ENCODE results near the gene WNT7B. TPM values are rescaled to one million over a fixed set of nuclear protein-coding genes. Genes with fewer than 3 reads are reported as not detected.

The WNT7B gene
- total and polyA plus RNA-seq, 10 donors = not detected

DNA sequence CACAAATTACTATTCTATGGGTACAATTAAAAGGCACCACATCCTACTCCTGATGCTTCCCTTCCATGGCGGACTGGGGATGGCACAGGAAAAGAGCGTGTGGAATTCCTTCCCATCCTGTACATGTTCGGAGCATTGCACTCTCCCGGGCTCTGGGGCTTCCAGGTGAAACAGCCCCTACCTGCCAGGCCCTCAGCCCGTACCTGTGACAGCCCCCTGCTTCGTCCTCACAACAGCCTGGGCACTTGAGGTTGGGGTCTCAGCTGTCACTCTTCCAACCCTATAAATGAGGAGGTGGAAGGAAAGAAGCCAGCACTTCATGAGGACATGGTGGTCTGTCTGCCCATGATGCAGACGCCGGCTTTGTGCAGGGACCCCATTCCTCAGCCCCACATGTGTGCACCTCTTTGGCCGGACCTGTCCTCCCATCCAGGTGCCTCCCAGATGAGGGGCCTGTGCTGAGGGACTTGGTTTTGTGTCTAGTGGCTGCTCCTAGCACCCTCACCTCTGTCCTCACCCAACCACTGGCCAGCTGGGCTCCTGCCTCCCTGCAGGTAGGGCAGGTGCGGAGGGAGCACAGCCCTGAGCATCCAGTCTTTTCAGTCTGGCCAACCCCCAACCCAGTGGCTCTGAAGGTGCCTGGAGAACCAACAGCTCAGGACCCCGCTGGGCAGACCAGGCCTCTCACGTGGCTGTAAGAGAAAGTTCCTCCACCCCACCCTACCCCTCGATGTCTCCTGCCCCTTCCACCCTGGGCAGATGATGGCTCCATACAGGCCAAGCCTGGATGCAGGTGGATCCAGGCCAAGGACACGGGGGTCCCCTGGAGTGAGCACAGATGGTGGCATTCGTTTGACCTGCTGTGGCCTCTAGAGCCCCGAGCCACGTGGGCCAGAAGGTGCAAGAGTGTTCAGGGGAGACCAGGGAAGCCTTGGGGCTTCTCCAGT, 23.4 kb upstream of the WNT7B start:
- Histone ChIP-seq H3K9me3 (no peaks in the 10 kb centered on the region), H3K27ac (peak overlapping the region in 4 of 8 donors; percentile 52 to 83 (median 74)), H3K4me1 (peaks cover 57 to 100% (median 81%) of the 10 kb centered on the region in 6 donors), H3K4me3 (no peak overlapping the region), H3K36me3 (no peaks in the 10 kb centered on the region), H3K27me3 (replicated peaks in 1 of 7) (no peaks in the 10 kb centered on the region)
- WGBS, 5 donors = 77 to 94% (median 88%) methylated on average over 10 to 17 of the region's 17 CpGs
- TF ChIP-seq POLR2A (IDR thresholded peaks at IDR 0.05) (no peak), POLR2AphosphoS5 (IDR thresholded peaks at IDR 0.05) (no peak)
- TF ChIP-seq, protein P1, sequence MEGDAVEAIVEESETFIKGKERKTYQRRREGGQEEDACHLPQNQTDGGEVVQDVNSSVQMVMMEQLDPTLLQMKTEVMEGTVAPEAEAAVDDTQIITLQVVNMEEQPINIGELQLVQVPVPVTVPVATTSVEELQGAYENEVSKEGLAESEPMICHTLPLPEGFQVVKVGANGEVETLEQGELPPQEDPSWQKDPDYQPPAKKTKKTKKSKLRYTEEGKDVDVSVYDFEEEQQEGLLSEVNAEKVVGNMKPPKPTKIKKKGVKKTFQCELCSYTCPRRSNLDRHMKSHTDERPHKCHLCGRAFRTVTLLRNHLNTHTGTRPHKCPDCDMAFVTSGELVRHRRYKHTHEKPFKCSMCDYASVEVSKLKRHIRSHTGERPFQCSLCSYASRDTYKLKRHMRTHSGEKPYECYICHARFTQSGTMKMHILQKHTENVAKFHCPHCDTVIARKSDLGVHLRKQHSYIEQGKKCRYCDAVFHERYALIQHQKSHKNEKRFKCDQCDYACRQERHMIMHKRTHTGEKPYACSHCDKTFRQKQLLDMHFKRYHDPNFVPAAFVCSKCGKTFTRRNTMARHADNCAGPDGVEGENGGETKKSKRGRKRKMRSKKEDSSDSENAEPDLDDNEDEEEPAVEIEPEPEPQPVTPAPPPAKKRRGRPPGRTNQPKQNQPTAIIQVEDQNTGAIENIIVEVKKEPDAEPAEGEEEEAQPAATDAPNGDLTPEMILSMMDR (IDR thresholded peaks at IDR 0.05 in 8 of 11, conservative IDR thresholded peaks at IDR 0.05 in 3 of 11) = no peak
- DNase-seq = peak; percentile 69
- intact Hi-C loops (cut with DNase I; ENCODE audit: low total_unique reads) = loop anchor here (10.0 kb wide), 1 partner anchor 74 kb away; no protein-coding TSS in a partner anchor

DNA sequence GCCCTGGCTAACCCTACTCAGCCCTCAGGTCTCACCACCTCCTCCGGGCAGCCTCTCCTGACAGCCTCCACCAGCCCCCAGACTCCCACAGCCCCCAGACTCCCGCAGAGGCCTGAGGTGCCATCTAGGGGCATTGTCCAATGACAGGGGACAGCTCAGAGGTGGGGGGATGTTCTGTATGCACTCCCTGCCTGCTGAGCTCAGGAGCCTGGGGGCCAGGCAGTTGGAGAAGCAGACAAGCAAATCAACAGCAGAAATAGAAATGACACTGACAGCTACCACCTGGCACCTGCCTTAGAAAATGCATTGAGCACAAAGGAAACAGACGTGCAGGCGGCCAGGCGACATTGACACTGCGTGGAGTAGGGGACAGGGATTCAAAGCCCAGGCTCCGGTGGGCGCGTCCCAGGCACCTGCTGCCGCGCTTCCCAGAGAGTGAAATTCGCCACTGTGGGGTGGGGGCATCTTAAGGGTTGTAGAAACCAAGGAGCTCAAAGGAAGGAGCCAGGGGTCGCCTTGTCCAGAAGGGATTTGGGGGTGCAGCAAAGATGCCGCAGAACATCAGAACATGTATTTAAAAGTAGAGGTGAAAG, 22.5 kb upstream of the WNT7B start:
- Histone ChIP-seq H3K27me3 (replicated peaks in 1 of 7) (no peaks in the 10 kb centered on the region), H3K4me1 (peaks cover 65 to 100% (median 85%) of the 10 kb centered on the region in 6 donors), H3K9me3 (no peaks in the 10 kb centered on the region), H3K36me3 (no peaks in the 10 kb centered on the region), H3K4me3 (no peak overlapping the region), H3K27ac (peak overlapping the region in 5 of 8 donors; percentile 79 to 86 (median 83))
- WGBS, 5 donors = 89 to 93% (median 91%) methylated on average over 14 of the region's 14 CpGs
- intact Hi-C loops (cut with DNase I; ENCODE audit: low total_unique reads) = no loop called here
- TF ChIP-seq POLR2AphosphoS5 (IDR thresholded peaks at IDR 0.05) (no peak), POLR2A (IDR thresholded peaks at IDR 0.05) (no peak)
- TF ChIP-seq, protein P1 (IDR thresholded peaks at IDR 0.05 in 8 of 11, conservative IDR thresholded peaks at IDR 0.05 in 3 of 11) = no peak
- DNase-seq = peak; percentile 56

DNA sequence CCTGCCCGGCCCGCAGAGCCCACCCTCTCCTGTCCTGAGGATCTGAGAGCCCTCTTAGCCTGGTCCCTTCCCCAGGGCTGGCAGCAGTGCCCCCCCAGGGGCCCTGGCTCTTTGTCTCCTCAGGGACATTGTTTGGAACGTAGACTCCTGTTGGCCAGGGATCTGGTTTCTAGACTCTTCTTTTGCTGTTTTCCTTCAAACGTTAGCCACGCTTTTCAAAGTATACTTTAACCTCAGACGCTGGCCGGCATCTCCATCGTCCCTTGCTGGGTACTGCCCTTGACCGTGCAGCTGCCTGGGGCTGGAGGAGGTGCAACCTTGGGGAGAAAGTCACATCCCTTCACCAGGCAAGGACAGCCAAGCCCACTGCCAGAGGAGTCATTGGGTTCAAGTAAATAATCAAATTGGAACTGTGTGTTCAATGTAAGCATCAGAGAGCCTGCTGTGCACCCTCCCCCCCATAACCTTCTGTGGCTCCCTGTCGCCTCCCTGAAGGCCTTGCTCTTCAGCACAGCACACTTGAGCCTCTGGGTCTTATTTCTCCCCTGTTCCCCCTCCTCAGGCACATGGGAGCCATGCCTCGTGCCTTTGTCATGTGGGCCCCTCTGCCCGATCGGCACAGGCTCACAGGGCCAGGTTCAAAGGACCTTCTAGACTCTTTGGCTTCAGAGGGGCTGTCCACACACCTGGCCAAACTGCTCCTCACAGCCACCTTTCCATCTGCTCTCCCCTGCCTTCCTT, 21.8 kb upstream of the WNT7B start:
- peak; percentile 69 for DNase-seq
- TF ChIP-seq POLR2AphosphoS5 (IDR thresholded peaks at IDR 0.05) (peak in 1 of 3 donors; percentile 28), POLR2A (IDR thresholded peaks at IDR 0.05) (no peak)
- Histone ChIP-seq H3K4me1 (peaks cover 61 to 99% (median 82%) of the 10 kb centered on the region in 6 donors), H3K27me3 (replicated peaks in 1 of 7) (no peaks in the 10 kb centered on the region), H3K9me3 (no peaks in the 10 kb centered on the region), H3K27ac (peak overlapping the region in 7 of 8 donors; percentile 65 to 86 (median 81)), H3K4me3 (no peak overlapping the region), H3K36me3 (no peaks in the 10 kb centered on the region)
- 63 to 81% (median 75%) methylated on average over 13 of the region's 13 CpGs for WGBS, 5 donors
- intact Hi-C loops (cut with DNase I; ENCODE audit: low total_unique reads) = no loop called here

Measured in spleen (tissue), 11 donors.